ENCODE results near the gene MID1.

The MID1 gene

DNA sequence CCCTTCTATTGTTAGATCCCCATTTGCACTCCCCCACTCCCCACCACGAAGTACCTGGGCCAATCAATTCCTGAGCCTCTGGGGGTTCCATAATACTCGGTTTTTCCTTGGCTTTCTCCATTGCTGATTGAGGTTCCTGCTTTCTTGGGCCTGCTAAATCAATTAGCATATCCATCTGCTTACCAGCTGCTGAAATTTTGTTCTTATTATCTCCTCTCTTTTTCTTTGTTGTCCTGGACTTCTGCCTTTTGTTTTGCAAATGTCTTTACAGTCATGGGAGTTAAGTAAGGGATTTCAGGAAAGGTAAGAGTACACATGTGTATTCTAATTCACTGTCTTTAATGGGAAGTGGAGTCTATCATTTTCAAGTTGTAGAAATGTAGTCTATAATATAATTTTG is 222.2 kb downstream of the MID1 start:
- DNase-seq (ENCODE audit: low read depth), result no peak
- no peak overlapping the region for H3K4me3 ChIP-seq (ENCODE audit: low read depth, low read length)
- TF ChIP-seq, protein P1, sequence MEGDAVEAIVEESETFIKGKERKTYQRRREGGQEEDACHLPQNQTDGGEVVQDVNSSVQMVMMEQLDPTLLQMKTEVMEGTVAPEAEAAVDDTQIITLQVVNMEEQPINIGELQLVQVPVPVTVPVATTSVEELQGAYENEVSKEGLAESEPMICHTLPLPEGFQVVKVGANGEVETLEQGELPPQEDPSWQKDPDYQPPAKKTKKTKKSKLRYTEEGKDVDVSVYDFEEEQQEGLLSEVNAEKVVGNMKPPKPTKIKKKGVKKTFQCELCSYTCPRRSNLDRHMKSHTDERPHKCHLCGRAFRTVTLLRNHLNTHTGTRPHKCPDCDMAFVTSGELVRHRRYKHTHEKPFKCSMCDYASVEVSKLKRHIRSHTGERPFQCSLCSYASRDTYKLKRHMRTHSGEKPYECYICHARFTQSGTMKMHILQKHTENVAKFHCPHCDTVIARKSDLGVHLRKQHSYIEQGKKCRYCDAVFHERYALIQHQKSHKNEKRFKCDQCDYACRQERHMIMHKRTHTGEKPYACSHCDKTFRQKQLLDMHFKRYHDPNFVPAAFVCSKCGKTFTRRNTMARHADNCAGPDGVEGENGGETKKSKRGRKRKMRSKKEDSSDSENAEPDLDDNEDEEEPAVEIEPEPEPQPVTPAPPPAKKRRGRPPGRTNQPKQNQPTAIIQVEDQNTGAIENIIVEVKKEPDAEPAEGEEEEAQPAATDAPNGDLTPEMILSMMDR (conservative IDR thresholded peaks at IDR 0.05; ENCODE audit: low read depth, low read length), result no peak

DNA sequence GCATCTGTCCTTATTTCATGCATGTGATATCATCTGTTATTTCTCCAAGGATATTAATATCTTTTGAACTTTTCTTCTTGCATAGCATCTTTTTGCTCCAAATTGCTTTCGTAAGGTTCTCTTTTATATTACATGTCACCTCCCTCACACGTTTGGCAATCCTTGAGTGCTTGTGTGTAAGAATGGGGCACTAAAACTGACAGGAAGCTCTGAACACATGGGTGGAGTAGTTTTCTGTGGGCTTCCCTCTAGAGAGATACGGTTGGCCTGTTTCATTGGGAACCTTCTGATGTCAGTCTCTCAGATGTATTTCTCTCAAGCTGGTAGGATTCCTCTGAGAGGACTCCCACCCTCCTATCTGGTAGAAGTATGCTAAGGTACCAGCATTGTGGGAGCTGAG is 223.0 kb downstream of the MID1 start:
- DNase-seq (ENCODE audit: low read depth), result no peak
- no peak overlapping the region for H3K4me3 ChIP-seq (ENCODE audit: low read depth, low read length)
- TF ChIP-seq, protein P1 (conservative IDR thresholded peaks at IDR 0.05; ENCODE audit: low read depth, low read length), result no peak

DNA sequence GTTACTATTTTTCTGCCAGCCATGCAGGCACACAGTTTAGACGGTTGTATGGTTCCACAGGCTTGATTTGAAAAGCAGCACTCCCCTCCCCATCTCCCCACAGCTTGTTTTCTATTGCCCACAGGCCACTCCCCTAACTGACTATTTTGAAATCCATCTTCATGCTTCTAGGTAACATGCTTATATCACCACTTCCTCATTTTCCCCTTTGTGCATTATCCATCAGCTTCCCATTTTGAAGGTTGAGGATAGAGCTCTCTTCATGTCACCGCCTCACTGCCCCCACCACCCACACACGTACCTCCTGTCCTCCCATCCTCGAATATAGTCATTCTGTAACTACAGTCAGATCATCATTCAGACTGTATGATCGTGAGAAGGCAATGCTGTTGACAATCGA is 224.7 kb downstream of the MID1 start:
- TF ChIP-seq, protein P1 (conservative IDR thresholded peaks at IDR 0.05; ENCODE audit: low read depth, low read length), result no peak
- H3K4me3 ChIP-seq (ENCODE audit: low read depth, low read length), result no peak overlapping the region
- no peak for DNase-seq (ENCODE audit: low read depth)
